GM20431 (cell line): Measurements from ENCODE around the gene ALG13.
"Not testable (repeated sequence)": the region's sequence is repeated elsewhere in the genome, so short reads cannot be mapped to it uniquely, and the experiment has no call there.

Experiments
- in situ Hi-C: fragments of 300-500 bp; cut with MseI, MboI; formaldehyde crosslinking; loops from one replicate; pipeline ENCODE4 v1.15.0; 2020; ENCODE audit warnings: low sequenced_read_pairs; ENCODE audit not compliant: unreplicated experiment

The ALG13 gene

DNA sequence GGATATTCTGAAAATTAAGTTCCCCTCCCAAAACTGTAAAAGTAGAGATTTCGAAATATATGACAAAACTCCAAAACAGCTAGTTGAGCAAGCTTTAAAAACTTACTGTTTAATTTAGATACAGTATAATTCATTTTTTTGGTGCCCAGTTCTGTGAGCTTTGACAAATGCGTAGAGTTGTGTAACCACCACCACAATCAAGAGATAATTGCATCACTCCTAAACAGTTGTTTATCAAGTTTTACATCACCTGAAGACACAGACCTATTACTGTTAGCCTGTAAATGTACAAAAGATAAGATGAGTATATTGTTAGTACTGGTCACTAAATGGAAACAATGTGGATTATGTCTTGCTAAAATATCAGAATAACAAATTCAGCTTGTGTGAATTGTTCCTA is 62.3 kb downstream of the ALG13 start:
- in situ Hi-C loops = no loop called here

DNA sequence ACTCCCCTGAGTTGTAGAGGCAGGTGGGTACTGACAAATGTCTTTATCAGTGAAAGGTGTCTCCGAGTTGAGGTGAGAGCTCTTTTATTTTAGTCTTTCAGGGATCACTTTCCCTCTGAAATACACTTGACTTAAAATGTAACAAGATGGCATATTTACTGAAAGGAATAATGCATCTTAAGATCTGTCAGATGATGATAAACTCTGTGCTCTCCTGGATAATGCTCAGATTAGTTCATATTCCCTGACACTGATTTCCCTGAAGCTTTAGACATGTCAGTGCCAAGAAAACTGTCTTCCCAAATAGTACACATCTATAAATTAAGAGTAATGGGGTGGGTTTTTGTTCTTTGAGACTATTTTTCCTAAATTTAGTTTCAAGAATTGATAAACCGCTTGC is 75.5 kb downstream of the ALG13 start:
- in situ Hi-C loops = no loop called here

DNA sequence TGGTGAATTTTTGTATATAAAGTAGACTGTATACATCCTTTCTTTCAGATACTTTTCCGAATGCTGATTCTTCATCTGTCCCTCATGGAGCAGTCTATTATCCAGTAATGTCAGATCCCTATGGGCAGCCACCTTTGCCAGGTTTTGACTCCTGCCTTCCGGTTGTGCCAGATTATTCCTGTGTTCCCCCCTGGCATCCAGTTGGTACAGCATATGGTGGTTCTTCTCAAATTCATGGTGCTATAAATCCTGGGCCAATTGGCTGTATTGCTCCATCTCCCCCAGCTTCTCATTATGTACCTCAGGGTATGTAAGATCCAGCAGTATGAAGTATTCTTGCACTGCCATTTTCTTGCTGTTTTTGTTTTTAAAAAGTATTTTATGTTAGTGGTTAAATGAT is 78.7 kb downstream of the ALG13 start:
- in situ Hi-C loops = no loop called here

DNA sequence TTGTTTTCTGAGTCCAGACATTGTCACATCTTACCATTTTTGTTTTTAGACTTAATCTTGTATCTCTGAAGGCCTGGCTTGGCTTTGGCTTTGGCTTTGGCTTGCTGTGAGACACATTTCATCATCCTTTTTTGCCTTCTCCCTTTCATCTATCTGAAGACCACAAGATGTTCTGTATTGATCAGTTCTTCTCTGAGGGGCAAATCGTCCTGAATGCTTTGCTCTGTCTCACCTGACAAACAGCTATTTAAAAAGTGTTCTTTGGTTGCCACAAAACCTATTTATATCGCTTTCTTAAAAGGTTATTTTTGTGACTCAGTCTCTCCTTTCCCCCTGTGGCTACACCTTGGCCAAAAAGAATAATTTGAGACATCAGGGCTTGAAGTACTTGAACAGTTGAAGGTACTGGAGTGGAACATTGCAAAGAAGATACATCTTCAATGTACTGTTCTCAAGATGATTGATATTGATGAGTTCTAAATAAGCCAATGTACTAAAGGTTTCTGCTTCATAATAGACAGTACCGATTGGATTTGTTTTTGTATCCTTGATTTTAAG is 80.7 kb downstream of the ALG13 start:
- in situ Hi-C loops = no loop called here

DNA sequence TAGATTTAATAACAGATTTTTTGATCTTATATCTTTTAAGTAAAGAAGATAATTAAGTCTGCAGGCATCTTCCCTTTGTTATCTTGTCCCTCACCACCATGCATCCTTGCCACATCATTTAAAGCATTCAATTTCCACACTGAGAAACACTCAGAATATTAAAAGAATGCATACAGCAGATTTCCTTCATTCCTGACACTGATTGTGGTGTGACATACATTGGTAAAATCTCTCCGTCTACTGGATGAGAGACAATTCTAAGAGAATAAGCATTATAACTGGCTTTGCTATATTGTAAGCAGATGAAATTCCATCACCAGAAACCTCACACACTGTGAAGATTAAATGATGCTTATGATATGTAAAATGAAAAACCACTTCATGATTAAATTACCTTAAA is 97.6 kb downstream of the ALG13 start:
- in situ Hi-C loops = no loop called here

DNA sequence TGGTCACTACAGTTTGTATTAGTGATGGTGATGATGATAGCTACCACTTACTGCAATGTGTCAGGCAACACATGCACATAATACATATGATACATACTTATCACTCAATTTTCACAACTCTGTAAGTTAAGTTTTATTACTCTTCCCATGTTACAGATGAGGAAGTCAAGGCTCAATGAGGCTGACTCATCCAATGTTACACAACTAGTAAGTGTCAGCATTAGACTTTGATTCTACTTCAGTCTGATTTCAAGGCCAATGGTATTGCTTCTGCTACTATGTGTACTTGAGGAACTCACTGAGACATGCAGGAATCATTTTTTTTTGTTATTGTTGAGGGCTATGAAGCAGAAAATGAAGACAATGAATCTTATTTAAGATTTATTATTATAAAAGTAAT is 98.6 kb downstream of the ALG13 start:
- in situ Hi-C loops = no loop called here

DNA sequence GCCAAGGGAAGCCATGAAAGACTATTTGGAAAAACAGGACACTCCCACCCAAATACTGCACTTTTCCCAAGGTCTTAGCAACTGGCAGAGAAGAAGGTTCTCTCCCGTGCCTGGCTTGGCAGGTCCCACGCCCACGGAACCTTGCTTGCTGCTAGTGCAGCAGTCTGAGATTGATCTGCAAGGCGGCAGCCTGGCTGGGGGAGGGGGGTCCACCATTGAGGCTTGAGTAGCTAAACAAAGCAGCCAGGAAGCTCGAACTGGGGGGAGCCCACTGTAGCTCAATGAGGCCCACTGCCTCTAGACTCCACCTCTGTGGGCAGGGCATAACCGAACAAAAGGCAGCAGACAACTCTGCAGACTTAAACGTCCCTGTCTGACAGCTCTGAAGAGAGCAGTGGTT is 103.7 kb downstream of the ALG13 start:
- in situ Hi-C loops = no loop called here

DNA sequence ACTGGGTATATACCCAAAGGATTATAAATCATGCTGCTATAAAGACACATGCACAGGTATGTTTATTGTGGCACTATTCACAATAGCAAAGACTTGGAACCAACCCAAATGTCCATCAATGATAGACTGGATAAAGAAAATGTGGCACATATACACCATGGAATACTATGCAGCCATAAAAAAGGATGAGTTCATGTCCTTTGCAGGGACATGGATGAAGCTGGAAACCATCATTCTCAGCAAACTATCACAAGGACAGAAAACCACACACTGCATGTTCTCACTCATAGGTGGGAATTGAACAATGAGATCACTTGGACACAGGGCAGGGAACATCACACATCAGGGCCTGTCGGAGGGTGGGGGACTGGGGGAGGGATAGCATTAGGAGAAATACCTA is 109.1 kb downstream of the ALG13 start:
- in situ Hi-C loops = not testable (repeated sequence)
